GM18951 (cell line): ENCODE measurements around the gene FRMPD2.
"Not testable (repeated sequence)": the region's sequence is repeated elsewhere in the genome, so short reads cannot be mapped to it uniquely, and the experiment has no call there.

Experiments
- POLR2A ChIP-seq: IDR thresholded peaks from 4 replicates; pipeline ENCODE4 v1.6.1; 2011; ENCODE audit warnings: mild to moderate bottlenecking; ENCODE audit not compliant: insufficient read length, insufficient read depth; ENCODE audit errors: extremely low read depth
- in situ Hi-C: fragments of 300-500 bp; cut with MboI; formaldehyde crosslinking; loops from one replicate; pipeline ENCODE4 v1.12.0; 2022; ENCODE audit warnings: low sequenced_read_pairs, mixed read lengths, inconsistent platforms; ENCODE audit not compliant: unreplicated experiment

The FRMPD2 gene

DNA sequence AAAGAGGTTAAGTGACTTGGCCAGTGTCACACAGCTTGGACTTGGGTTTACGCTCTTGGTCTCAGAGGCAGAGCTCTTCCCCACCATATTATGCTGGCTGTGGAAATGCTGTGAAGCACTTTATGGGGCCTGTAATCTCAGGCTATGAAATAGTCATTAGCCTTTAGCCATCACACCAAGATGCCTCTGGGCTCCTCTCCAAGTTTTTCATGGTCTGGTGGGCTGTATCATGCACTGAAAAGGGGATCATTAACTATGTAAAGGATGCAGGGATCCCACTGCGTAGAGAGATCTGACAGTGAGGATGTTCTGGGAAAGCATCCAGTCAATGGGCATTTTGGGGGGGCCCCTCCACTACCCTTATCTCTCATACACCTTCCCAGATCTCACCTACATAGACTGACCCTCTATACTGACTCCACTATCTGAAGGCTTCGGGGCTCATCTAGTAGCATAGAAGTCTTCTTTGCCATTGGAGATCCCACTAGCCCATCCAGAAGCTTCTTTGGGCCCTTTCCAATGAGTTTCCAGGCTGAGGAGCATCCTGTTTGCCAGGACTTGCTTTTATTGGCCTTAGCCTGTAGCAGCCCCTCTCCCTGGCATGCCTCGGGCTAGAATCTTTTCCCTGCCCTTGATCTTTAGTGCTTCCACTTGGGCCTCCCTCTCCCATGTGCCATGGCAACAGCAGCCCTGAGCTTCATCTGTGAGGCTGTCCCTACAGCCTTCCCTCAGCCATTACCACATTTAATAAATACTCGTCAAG, 19.6 kb downstream of the FRMPD2 start:
- no peak for TF ChIP-seq POLR2A
- in situ Hi-C loops, result no loop called here

DNA sequence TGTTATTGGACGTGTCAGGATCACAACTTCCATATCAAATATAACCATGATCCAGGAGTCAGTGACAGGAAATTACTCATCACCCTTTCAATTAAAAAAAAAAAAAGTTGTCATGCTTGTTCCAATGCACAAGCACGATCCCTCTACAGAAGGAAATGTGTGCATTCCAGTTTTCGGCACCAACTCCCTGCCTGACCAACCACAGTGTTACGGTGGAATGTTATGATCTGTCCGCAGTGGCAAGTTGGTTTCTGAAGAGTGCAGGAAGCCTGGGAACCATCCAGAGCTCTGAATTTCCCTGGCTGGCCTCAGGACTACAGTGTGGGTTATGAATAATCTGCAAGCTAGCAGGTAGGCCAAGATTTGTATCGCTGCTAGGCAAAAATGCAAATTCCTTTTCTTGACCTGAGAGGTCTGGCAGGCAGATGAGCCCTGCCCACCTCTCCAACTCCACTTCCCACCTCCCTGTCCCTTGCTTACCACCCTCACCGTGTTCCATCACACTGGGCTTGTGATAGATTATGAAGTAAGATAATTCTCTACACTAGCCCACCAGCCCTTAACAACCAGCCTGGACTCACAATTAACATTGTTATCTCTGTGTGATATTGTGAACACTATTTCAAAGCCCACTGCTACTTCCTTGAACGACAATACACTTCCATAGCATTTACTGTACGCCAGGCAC, 20.4 kb downstream of the FRMPD2 start:
- in situ Hi-C loops, result no loop called here
- no peak for TF ChIP-seq POLR2A

DNA sequence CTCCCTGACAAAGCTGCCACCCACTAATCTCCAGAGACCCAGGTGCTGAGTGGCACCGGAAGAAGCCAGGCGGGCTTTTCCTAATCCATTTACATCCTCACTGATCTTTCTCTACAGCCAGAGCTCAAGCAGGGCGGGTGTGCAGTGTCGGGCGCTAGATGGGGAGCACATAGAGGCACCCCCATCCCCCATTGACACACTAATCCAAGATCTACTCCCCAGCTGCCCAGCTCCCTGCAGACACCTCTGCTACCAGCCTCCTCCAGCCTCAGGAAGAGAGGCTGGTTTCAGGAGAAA, 22.2 kb downstream of the FRMPD2 start:
- no peak for TF ChIP-seq POLR2A
- in situ Hi-C loops, result no loop called here

DNA sequence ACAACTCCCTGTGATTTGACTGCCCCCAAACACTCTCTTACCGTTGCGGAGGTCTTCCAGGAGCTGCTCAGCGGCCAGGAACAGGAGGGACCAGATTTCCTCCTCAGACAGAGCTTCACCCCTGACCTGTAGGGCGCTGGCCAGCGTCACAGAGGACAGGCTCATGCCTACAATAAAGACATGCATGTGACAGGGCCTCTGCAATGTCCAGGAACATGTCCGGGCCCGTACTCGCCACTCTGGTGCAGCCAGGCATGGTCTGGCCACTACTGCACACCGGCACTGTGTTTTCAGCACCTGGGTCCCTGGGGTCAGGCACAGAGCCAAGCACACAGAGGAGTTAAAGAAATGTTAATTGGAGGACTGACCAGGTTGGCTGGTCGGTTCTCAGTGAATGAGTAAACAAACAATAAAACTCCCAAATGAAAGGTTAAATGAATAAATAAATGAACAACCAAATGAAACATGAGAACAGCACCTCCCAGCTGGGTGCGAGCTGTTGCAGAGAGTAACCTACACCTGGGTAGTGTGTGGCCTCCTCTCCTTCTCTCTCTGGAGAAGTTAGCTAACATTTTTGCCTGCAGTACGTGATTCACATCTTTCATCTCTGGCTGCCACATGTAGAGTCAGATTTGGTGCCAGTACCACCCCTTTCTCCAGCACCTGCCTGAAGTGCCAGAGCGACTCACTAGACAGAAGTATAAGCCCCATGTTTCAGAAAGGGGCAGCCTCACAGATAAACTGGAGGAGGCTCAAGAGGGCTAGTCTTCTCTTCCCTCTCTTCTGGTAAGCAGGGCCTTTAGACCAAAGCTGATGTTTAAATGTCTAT, 22.8 kb downstream of the FRMPD2 start:
- no peak for TF ChIP-seq POLR2A
- in situ Hi-C loops, result no loop called here

DNA sequence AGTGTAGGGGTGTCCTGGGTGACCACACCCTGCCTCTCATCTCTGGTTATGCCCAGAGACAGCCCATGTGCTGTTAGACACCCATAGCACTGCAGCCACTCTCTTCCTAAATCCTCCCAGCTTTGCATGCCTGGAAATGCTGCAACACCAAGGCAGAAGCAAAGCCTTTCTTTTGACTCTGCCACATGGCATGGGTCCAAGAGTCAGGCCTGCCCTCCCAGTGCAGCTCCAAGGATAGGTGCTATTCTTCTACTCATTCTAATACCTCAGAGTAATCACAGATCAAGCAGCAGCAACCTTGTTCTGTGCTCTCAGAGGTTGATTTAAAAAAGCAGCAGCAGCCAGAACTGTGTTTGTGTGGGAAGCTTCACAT, 23.4 kb downstream of the FRMPD2 start:
- TF ChIP-seq POLR2A, result no peak
- in situ Hi-C loops, result no loop called here

DNA sequence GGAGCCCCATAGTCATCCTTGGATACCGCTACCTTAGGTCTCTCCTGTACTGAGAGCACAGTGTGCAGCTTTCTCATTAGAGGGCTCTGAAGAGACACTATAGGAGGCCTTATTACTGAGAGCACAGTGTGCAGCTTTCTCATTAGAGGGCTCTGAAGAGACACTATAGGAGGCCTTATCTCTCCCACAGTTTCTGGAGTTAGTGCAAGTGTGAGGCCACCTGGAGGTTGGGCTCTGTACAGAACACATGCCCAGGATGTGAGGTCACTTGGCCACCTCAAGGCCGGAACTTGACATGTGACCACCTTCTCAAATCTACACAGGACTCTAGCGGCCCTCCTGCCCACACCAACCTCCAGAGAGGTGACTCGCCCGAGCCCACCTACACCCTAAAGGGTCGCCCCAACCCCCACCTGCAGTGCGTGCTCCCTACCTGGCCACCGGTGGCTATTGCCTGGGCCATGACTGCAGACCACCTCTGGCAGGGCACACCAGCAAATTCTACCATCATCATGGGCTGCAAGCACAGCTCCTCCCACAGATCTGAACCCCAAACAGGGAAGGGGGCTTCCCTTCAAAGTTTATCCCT, 24.6 kb downstream of the FRMPD2 start:
- in situ Hi-C loops, result no loop called here
- no peak for TF ChIP-seq POLR2A

- in situ Hi-C loops, result no loop called here
- TF ChIP-seq POLR2A, result no peak
Measured at GRCh38 chr10:48249004-48249762, 25.3 kb downstream of the FRMPD2 start.

DNA sequence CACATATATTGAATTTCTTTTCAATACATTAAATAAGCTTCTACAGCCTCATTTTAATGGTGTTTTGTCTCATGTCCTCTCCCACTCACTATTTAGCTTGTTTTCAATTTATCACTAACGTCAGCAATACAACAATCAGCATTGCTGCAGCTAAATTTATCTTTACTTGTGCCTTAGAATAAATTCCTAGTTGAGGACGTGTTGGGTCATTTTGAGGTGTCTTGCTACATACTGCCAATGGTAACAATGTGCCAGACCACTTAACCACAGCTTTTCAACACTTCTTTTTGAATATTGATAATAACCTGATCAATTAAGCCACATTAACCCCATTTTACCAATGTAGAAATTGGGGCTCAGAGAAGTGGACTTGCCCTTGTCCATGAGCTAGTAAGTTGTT, 26.0 kb downstream of the FRMPD2 start:
- no peak for TF ChIP-seq POLR2A
- in situ Hi-C loops, result no loop called here

- in situ Hi-C loops, result no loop called here
- no peak for TF ChIP-seq POLR2A
Measured at GRCh38 chr10:48247680-48248079, 26.8 kb downstream of the FRMPD2 start.

- in situ Hi-C loops, result no loop called here
- TF ChIP-seq POLR2A, result no peak
Measured at GRCh38 chr10:48246501-48246900, 28.0 kb downstream of the FRMPD2 start.

GRCh38 chr10:48245977-48246376, 28.5 kb downstream of the FRMPD2 start:
- in situ Hi-C loops, result no loop called here
- no peak for TF ChIP-seq POLR2A

- in situ Hi-C loops, result not testable (repeated sequence)
Measured at GRCh38 chr10:48243921-48244320, 30.6 kb downstream of the FRMPD2 start.

- in situ Hi-C loops, result no loop called here
- TF ChIP-seq POLR2A, result no peak
Measured at GRCh38 chr10:48243487-48243886, 31.0 kb downstream of the FRMPD2 start.
